ENCODE measurements around the gene PEX14. TPM values are rescaled to one million over a fixed set of nuclear protein-coding genes. Genes with fewer than 3 reads are reported as not detected.
A peak's percentile ranks its signal among the peaks of the same experiment; 100 is the strongest.

Gene PEX14
- total RNA-seq, 2 donors from 2014 or later = 16.0 TPM

DNA sequence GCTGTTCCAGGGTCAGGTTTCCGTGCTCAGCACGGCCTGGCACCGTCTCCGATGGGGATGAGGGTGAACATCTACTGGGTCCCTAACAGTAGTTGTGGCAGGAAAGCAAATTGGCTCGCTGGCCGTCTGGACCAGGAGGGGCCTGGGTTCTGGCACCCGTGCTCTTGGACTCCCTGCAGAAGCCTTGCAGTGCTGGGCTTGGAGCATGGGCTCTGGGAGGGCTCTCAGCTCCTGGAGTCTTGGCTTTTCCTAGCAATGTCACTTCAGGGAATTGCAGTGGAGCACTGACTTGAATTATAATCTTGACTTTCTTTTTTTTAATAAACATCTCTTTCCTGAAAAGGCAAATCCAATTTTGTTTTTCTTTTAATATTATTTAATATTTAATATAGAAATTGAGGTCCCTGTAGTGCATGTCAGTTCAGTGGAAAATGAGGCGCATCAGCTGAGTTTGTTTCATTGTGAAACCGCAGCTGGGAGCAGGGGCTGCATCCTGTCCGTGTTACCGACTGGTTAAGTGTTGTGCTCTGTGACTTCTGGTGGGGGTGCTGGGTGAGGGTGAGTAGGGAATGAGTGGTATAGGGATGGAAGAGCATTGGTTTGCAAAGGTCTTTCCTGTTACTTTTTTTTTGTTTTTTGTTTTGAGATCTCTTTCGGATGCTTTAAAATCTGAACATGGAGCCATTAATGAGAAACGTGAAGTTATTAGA is 64.1 kb downstream of the PEX14 start:
- H3K9me3 ChIP-seq (ENCODE audit: control insufficient read depth, low read length, poor library complexity, severe bottlenecking) = no peaks in the 10 kb centered on the region
- H3K4me3 Mint-ChIP-seq = peak overlapping the region; percentile 62
- H3K36me3 Mint-ChIP-seq (ENCODE audit: low read depth) = peaks cover 10% of the 10 kb centered on the region
- no peaks in the 10 kb centered on the region for H3K27me3 Mint-ChIP-seq
- peak overlapping the region; percentile 9 for H3K27ac Mint-ChIP-seq
- ATAC-seq (no peak), DNase-seq (no peak)
- peaks cover 26% of the 10 kb centered on the region for H3K4me1 Mint-ChIP-seq

DNA sequence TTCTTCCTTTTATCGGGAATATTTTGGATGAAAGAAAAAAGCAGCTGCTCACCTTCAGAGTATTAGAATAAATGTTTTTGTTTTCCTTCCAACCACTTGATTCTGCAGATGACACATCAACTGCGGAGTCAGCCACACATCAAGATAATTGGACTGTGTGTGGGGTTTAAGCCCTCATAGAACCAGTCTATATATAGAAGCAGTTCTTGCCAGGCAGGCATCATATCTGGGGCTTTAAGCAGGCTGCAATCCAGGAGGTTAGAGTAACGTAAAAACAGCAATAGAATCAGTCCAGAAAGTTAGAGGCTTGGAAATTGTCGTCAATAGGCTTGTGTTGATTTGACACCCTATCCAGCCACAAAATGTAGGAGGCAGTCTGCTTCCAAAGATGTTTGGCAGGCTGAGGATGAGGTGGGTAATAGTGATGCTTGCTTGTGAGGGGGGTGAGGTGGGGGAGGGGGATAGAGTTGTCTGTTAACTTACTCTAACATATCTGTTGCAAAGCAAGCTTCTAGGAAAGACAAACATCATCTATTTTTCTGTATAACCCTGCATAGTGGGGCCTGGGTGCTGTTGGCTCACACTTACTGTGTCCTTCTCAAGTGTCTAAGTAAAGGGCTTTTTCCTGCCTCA is 64.8 kb downstream of the PEX14 start:
- H3K27me3 Mint-ChIP-seq = no peaks in the 10 kb centered on the region
- no peak overlapping the region for H3K4me3 Mint-ChIP-seq
- ATAC-seq (no peak), DNase-seq (no peak)
- peak overlapping the region; percentile 9 for H3K27ac Mint-ChIP-seq
- H3K9me3 ChIP-seq (ENCODE audit: control insufficient read depth, low read length, poor library complexity, severe bottlenecking) = no peaks in the 10 kb centered on the region
- peaks cover 29% of the 10 kb centered on the region for H3K4me1 Mint-ChIP-seq
- H3K36me3 Mint-ChIP-seq (ENCODE audit: low read depth) = peaks cover 10% of the 10 kb centered on the region

DNA sequence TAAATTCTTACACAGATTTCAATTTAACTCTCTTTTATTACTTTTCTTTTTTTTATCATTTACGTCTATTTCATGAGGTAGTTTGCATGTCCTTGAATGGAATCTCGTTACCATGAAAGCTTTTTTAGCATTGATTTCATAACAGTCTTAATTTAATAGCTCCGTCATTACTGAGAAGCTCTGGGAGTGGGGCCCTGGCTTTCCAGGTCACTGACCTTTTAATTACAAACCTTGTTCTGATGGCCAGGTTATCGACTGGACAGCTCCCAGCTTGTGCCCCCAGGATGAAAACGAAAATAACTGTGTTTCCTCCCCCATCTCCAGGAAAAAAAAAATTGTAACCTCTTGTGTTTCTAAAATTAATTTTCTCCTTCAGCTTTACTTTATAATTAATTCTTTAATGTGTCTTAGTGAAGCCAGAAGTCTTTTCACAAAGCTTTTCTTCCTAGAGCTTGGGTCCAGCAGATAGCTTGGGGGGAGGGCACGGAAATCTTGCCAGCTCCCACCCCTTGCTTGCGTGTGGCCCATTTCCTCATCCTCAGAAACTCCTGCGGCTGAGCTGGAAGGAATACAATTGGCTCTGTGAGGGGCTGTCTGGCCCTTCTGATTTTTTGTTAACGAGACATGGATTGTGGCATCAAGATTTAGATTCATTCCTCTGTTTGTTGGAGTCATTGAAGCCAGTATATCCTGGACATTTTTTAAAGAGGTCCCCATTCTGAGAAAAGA is 65.7 kb downstream of the PEX14 start:
- Mint-ChIP-seq H3K27ac (peak overlapping the region; percentile 9), H3K4me1 (peaks cover 30% of the 10 kb centered on the region), H3K36me3 (ENCODE audit: low read depth) (peaks cover 10% of the 10 kb centered on the region), H3K27me3 (no peaks in the 10 kb centered on the region), H3K4me3 (no peak overlapping the region)
- ATAC-seq = no peak
- no peak for DNase-seq
- H3K9me3 ChIP-seq (ENCODE audit: control insufficient read depth, low read length, poor library complexity, severe bottlenecking) = no peaks in the 10 kb centered on the region

DNA sequence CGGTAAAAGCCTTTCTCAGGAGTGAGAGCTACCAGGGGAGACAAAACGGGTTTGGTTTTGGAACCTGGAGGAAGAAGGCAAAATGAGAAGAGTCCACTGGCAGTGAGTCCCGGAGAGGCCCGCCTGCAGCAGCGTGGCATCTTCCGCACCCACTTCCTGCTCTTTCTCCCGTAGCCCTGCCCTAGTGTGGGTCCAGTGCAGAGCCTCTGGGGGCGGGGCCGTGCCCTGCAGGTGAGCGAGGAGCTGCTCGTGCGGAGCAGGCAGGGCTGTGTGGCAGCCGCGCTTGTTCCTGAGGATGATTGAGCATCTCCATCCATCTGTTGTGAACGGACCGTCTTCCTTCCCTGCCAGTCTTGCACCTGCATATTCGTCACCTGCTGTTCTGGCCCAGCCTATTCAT is 66.5 kb downstream of the PEX14 start:
- no peaks in the 10 kb centered on the region for H3K9me3 ChIP-seq (ENCODE audit: control insufficient read depth, low read length, poor library complexity, severe bottlenecking)
- peaks cover 4% of the 10 kb centered on the region for H3K36me3 Mint-ChIP-seq (ENCODE audit: low read depth)
- no peak overlapping the region for H3K4me3 Mint-ChIP-seq
- H3K27me3 Mint-ChIP-seq = no peaks in the 10 kb centered on the region
- H3K4me1 Mint-ChIP-seq = peaks cover 26% of the 10 kb centered on the region
- H3K27ac Mint-ChIP-seq = no peak overlapping the region
- DNase-seq (no peak), ATAC-seq (no peak)

DNA sequence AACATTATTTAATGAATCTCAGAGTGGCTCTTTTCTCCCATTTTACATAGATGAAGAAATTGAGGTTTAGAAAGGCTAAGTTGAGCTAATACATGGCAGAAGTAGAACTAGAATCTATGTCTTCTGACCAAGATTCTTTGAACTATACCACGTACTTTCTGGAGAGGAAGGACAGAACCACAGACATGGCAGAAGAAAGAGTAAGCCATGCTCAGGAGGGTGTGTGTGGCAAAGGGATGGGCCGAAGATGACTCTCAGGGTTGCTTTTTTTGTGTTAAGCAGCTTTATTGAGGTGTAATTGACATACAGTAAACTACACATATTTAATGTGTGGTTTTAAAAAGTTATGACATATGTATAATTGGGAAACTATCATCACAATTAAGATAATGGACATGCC is 69.5 kb downstream of the PEX14 start:
- no peaks in the 10 kb centered on the region for H3K9me3 ChIP-seq (ENCODE audit: control insufficient read depth, low read length, poor library complexity, severe bottlenecking)
- H3K36me3 Mint-ChIP-seq (ENCODE audit: low read depth) = no peaks in the 10 kb centered on the region
- H3K4me1 Mint-ChIP-seq = peaks cover 23% of the 10 kb centered on the region
- ATAC-seq (peak; percentile 99), DNase-seq (no peak)
- H3K27me3 Mint-ChIP-seq = no peaks in the 10 kb centered on the region
- H3K27ac Mint-ChIP-seq = peak overlapping the region; percentile 62
- H3K4me3 Mint-ChIP-seq = peak overlapping the region; percentile 56

DNA sequence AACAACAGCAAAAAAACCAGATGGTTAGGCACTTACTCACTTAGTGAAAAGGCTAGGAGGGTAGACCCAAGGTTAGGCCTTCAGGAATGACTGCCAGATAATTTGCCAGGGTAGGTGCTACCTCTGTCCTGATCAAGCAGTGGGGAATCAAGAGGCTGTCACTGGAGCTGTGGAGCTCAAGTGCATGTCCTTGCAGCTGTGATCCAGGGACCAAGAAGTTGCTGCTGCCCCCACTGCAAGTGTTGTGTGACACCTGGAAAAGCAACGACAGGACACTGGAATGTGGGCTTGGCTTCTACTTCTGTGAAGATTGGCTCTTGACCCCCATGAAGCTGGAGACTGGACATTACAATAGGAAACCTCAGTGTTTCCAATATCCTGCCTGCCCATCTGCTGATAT is 72.1 kb downstream of the PEX14 start:
- Mint-ChIP-seq H3K27me3 (no peaks in the 10 kb centered on the region), H3K36me3 (ENCODE audit: low read depth) (no peaks in the 10 kb centered on the region), H3K4me3 (no peak overlapping the region), H3K4me1 (peaks cover 21% of the 10 kb centered on the region), H3K27ac (no peak overlapping the region)
- DNase-seq = no peak
- no peak for ATAC-seq
- no peaks in the 10 kb centered on the region for H3K9me3 ChIP-seq (ENCODE audit: control insufficient read depth, low read length, poor library complexity, severe bottlenecking)

DNA sequence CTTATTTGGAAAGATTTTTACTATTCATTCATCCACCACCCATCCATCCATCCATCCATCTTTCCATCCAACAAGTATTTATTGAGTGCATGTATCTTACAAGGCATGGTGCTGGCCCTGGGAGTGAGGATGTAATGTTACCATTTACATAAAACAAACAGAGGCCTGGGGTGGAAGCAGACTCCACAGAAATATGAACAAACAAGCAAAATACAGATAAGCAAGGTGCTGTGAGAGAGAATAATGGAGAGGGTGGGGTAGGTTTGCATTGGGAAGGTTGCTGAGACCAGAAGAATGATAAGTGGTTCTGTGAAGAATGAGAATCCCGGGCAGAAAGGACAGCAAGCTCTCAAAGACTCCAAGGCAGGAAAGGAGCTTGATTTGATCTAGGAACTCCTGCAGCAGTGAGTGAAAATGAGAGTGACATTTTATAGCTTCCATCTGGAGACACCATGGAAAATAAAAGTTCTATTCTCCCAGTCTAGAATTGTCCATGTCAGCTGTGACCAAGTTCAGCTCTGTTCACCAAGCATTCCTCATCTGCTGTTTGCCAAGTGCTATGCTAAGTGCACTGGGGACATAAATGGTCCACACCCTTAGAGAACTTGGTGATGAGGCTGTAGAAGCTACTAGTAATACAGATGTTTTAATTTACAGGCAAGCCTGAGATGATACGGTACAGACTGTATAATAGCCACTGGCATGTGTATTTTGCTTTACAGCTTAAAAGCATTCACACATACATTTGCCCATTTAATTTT is 75.3 kb downstream of the PEX14 start:
- Mint-ChIP-seq H3K27ac (no peak overlapping the region), H3K27me3 (no peaks in the 10 kb centered on the region), H3K4me1 (peaks cover 15% of the 10 kb centered on the region), H3K36me3 (ENCODE audit: low read depth) (no peaks in the 10 kb centered on the region), H3K4me3 (no peak overlapping the region)
- no peak for ATAC-seq
- DNase-seq = no peak
- no peaks in the 10 kb centered on the region for H3K9me3 ChIP-seq (ENCODE audit: control insufficient read depth, low read length, poor library complexity, severe bottlenecking)

DNA sequence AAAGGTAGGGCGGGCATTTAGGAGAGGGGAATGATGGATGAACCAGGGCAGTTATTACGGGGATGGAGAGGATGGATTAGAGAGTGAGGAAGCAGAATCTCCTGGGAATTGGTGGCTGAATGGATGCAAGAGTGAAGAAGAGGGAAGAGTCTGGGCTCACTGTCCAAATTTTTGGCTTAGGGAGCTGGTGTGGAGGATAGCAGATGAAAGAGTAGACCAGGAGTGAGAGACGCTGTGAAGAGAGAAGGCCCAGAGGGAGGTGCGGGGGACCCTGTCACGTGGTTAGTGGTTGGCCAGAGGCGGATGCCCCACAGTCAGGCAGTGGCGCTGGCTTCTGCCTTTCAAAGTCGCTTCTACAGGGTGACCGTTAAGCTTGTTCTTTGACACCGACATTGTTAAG is 78.4 kb downstream of the PEX14 start:
- H3K4me1 Mint-ChIP-seq = peaks cover 20% of the 10 kb centered on the region
- DNase-seq = no peak
- H3K9me3 ChIP-seq (ENCODE audit: control insufficient read depth, low read length, poor library complexity, severe bottlenecking) = no peaks in the 10 kb centered on the region
- no peak overlapping the region for H3K4me3 Mint-ChIP-seq
- H3K27ac Mint-ChIP-seq = peak overlapping the region; percentile 68
- no peaks in the 10 kb centered on the region for H3K27me3 Mint-ChIP-seq
- no peaks in the 10 kb centered on the region for H3K36me3 Mint-ChIP-seq (ENCODE audit: low read depth)
- no peak for ATAC-seq

DNA sequence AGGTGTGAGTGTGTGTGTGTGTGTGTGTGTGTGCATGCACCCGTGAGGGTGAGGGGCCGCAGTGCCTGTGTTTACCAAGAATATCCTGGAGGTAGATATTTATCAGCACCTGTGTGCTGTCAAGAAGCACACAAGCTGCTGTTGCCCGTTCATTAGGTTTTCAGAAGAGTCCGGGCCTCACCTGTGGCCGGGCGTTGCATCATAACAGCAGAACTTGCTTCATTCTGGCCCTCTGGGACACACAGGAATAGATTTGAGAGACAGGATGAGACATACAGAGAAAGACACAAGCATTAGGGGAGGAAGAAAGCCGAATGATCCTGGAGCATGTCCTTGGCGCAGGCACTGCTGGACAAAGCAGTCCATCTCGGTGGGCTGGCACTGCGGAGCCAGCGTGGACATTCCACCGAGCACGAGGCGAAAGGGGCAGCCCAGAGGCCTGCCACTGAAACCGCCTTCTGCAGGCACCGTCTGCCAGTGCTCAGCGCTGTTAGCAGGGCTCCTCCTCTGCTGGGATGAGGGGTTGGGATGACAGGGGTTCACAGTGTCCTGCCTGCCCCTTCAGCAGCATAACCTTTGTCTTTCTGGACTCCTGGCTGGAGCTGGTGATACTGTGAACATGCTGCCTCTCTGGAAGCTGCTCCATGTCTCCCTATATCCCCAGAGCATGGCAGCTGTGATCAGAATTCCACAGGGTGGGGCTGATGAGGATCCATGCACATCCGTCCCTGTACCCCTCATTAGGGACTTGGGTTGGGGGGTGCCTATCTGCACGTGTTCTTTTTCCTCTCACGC is 81.1 kb downstream of the PEX14 start:
- Mint-ChIP-seq H3K27ac (no peak overlapping the region), H3K4me3 (no peak overlapping the region), H3K27me3 (no peaks in the 10 kb centered on the region), H3K4me1 (peaks cover 17% of the 10 kb centered on the region), H3K36me3 (ENCODE audit: low read depth) (no peaks in the 10 kb centered on the region)
- H3K9me3 ChIP-seq (ENCODE audit: control insufficient read depth, low read length, poor library complexity, severe bottlenecking) = no peaks in the 10 kb centered on the region
- ATAC-seq (no peak), DNase-seq (no peak)

DNA sequence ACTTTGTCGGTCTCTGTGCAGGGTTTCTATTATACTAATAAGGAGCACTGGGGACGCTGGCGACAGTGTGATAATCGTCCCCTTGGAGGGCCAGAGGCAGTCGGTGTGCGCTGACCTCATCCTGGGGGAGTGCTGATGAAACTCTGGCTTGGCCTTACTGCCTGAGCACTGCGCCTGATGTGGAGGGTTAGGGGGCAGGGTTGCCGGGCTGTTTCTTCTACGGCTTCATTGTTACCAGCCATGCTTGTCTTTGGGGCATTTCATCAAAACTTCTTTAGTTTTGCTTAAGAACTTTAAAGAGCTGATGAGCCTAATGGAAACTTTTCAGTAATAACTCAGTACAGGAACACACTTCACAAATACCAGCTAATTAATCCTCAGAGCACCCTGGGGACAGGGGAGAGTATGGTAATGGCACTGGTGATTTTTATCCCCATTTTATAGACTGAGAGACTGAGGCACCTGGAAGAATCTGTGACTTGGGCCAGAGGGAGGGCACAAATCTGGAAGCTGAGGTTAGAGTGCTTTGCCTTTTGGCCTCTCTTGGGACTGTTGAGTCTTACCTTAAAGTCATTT is 81.8 kb downstream of the PEX14 start:
- peaks cover 21% of the 10 kb centered on the region for H3K4me1 Mint-ChIP-seq
- no peaks in the 10 kb centered on the region for H3K9me3 ChIP-seq (ENCODE audit: control insufficient read depth, low read length, poor library complexity, severe bottlenecking)
- H3K36me3 Mint-ChIP-seq (ENCODE audit: low read depth) = peaks cover 3% of the 10 kb centered on the region
- H3K27me3 Mint-ChIP-seq = no peaks in the 10 kb centered on the region
- ATAC-seq = no peak
- H3K4me3 Mint-ChIP-seq = no peak overlapping the region
- H3K27ac Mint-ChIP-seq = no peak overlapping the region
- no peak for DNase-seq

DNA sequence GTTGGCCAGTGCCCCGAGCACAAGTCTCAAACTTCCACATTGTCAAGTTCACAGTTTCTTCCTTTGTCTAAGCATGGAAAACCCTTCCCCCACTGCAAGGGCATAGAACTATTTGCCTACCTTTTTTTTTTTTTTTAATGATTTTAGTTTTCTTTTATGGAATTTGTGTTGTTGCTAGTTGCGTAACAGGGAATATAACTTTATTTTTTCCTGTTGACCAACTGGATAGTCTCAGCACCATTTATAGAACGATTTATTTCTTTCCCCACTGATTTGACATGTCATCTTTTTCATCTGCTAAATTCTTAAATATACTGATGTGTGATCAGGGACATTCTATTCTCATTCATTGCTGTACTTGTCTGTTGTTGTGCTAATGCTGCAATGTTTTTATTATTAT is 83.0 kb downstream of the PEX14 start:
- DNase-seq (no peak), ATAC-seq (no peak)
- no peak overlapping the region for H3K4me3 Mint-ChIP-seq
- H3K9me3 ChIP-seq (ENCODE audit: control insufficient read depth, low read length, poor library complexity, severe bottlenecking) = no peaks in the 10 kb centered on the region
- no peak overlapping the region for H3K27ac Mint-ChIP-seq
- H3K36me3 Mint-ChIP-seq (ENCODE audit: low read depth) = peaks cover 3% of the 10 kb centered on the region
- peaks cover 24% of the 10 kb centered on the region for H3K4me1 Mint-ChIP-seq
- H3K27me3 Mint-ChIP-seq = no peaks in the 10 kb centered on the region

DNA sequence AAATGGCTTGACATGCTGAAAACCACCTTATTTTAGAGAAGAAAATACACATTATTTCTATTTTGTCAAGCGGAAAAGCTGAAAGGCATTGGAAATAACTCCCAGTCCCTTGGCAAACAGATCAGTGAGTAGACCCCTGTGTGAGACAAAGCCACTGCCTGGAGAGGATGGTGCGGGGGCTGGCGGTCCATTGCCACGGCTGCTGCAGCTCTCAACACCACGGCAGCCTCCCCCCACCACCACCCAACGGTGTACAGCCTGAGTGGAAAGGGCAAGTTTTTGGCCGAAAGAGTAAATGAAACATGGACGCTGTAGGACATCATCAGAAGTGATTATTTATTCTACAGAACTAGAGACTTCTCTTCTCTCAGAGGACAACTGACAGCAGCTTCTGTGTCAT is 84.6 kb downstream of the PEX14 start:
- H3K9me3 ChIP-seq (ENCODE audit: control insufficient read depth, low read length, poor library complexity, severe bottlenecking) = no peaks in the 10 kb centered on the region
- no peak overlapping the region for H3K27ac Mint-ChIP-seq
- ATAC-seq (no peak), DNase-seq (no peak)
- H3K27me3 Mint-ChIP-seq = no peaks in the 10 kb centered on the region
- H3K4me1 Mint-ChIP-seq = peaks cover 16% of the 10 kb centered on the region
- H3K36me3 Mint-ChIP-seq (ENCODE audit: low read depth) = peaks cover 5% of the 10 kb centered on the region
- no peak overlapping the region for H3K4me3 Mint-ChIP-seq

Data from T-helper 17 cell (primary cell).